Dedifferentiated amniotic fluid mesenchymal stem cell (primary cell): Measurements from ENCODE around the gene CEP170.
A peak's percentile ranks its signal among the peaks of the same experiment; 100 is the strongest.

Experiments used
- DNase-seq: peaks from one replicate; pipeline ENCODE4 v3.0.0-alpha.2; 2016; ENCODE audit errors: extremely low spot score

Gene CEP170

GRCh38 chr1:243267914-243268653, 13.0 kb upstream of the CEP170 start:
- peak; percentile 73 for DNase-seq

GRCh38 chr1:243267471-243267880, 12.4 kb upstream of the CEP170 start:
- DNase-seq, result no peak

- no peak for DNase-seq
Measured at GRCh38 chr1:243266231-243266630, 11.2 kb upstream of the CEP170 start.

GRCh38 chr1:243264717-243265116, 9.6 kb upstream of the CEP170 start:
- DNase-seq, result no peak

- no peak for DNase-seq
Measured at GRCh38 chr1:243261390-243261789, 6.3 kb upstream of the CEP170 start.

DNA sequence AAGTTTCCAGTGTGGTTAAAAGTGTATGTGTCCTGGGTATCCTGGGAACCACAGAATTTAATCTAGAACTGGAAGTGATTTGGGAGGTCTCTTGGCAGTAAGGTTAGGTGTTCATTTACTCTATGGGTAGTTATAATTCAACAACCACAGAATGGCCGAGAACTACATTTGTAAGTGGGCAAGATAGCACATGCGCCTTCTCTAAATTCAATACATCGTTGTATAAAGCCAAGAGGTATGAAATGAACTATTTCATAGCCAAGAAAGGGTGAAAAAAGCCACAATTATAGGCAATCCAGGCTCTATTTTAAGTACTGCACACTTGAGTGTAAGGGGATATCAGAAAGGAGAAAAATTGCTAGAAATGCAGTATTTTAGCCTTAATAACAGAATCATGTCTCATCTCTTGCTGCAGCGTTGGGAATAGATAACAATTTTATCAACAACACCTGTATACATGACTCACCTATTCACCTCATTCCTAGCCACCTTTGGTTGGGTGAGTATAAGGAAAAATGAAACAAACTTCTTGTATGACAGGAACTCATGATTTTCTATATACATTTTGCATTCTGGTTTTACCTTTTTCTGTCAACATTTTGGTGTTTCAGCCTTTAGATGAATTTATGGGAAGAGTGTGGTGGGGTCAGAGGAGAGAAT, 5.3 kb upstream of the CEP170 start:
- DNase-seq, result no peak

DNA sequence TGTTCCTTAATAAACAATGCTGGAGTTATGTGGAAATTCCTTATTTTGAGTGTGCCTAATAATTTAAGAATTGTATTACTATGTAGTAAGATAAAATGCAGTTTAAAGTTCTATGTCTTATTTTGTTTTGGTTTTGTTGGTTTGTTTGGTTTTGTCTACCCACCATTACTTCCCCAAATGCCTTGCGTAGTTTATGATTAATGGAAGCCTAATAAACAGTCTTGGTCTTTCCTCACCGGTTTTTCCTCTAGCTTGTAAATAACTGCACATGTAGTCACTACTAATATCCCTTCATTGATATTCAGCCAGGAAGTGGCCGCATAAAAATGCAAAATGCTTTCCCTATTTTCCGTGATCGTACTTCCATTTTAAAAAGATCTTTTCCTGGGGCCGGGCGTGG, 3.6 kb upstream of the CEP170 start:
- DNase-seq, result no peak

- DNase-seq, result no peak
Measured at GRCh38 chr1:243257189-243257588, 2.1 kb upstream of the CEP170 start.

GRCh38 chr1:243256590-243256989, 1.5 kb upstream of the CEP170 start:
- DNase-seq, result no peak

DNA sequence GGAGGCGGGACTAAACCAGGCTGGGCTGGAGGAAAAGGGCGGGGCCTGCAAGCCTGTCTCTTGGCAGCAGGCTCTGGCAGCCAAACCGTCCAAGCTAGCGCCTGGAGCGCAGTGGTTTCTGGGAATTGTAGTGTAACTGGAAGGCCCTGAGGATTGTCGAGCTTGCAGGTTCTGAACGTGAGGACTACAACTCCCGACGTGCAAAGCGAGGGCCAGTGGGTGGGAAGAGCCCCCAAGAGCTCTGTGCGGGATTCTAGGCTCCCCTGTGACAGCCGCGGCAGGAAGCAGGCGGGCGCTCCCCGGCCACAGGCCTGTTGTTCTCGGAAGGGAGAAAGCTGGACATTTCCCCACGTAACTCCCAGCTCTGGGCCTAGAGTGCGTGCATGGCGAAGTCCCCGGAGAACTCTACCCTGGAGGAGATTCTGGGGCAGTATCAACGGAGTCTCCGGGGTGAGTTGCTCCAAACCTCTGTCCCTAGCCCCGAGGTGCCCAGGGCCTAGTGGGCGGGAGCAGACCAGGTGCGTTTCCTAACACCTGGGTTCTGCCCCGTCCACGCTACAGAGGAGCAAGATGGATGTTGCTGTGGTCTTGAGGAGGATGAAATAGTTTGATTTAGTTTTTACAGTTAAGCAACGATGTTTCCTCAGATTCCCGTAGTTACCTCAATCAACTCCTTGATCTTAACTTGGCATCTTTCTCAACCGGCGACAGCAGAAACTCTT, 871 bp upstream of the CEP170 start, which contains the start of gene SDCCAG8:
TSS of gene SDCCAG8 (plus strand) at position 251 of the 722 bp plus-strand sequence. CDS start at position 384, 133 bp downstream.
- DNase-seq, result peak; percentile 100

GRCh38 chr1:243254233-243254926, 701 bp downstream of the CEP170 start:
- peak; percentile 42 for DNase-seq

DNA sequence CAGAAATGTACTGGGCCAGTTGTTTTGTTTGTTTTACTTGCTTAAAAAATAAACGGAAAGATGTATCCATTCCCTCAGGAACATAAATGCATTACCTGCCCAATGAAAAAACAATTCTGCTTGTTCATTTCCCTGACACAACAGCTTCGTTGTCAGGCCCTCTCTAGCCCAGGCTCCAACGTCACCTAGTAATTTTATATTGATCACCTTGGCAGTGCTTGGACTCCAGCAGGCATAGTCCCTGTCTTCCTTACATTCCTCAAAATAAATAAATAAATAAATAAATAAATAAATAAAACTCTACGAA, 1.2 kb downstream of the CEP170 start:
- DNase-seq, result no peak

DNA sequence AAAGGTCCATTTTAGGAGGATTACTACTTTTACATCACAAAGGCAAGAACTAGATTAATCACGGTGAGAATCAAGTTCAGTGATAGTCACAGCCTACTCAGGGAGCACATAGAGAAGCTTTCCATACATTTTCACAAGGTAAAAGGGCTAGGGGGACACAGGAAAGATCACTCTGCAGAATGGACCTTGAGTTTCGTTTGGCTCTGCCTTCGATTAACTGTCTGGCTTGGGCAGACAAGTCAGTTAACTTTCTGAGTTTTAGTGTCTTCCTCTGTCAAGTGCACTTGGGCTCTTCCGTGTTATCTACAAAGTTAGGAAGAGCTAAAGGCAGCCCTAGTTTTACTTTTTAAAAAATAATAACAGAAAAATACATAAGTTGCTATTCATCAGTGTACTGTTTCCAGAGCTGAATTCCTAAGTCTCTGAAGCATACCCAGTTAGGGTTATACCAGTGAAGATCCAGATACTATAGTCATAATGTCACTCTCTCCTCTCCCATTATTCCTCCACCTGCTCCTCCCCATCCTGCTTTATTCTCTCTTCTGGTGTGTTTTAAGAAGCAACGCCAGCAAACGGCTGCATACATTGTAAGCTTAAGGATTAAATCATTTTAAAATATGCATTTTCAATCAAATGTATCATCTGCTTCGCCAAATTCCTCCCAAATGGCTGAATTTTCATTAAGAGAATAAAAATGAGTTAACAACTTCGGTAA, 1.7 kb downstream of the CEP170 start:
- DNase-seq, result no peak

DNA sequence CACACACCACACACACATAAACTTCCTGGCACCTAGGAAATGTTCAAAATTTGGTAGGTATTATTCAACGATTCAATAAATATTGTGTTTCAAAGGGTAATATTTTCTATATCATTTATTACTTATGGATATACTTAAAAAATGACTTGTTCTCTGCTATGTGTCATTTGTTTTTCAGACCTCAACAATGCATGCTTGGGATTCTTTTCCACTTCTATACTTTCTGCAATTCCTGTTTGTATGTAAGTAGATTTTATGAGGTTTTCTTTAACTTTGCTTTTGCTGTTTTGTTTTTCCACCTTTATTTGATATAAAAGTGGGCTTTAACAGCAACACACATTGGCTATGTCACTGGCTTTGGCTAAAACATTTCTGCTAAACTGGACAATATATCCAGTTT, 3.5 kb downstream of the CEP170 start:
- DNase-seq, result no peak

GRCh38 chr1:243250102-243250501, 5.0 kb downstream of the CEP170 start:
- DNase-seq, result no peak

DNA sequence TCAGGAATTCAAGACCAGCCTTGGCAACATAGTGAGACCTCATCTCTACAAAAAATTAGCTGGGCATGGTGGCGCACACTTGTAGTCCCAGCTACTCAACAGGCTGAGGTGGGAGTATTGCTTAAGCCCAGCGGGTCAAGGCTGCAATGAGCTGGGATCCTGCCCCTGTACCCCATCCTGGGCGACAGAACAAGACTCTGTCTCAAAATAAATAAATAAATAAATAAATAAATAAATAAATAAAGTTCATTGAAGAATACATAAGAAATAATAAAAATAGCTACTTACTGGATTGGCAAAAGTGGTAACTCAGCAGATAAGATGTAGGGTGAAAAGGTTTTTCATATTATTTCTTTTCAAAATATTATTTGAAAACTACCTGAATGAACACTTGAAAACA, 5.9 kb downstream of the CEP170 start:
- no peak for DNase-seq

DNA sequence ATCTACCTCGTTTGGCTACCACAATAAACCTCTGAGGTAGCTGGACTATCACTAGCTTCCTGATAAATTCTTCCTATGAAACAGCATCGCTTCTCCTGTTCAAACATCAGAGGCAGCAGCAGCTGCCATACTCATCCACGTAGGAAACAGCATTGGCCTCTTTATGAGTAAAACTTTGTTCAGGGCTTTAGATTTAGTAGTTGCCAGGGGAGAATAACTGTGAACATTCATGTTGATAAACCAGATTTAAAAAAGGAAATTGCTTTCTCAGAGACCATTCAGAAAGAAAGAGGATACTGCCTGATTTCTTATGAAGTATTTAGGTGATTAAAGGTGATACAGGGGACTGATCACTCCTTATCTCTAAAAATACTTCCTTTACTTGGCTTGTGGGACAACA, 7.2 kb downstream of the CEP170 start:
- DNase-seq, result no peak

GRCh38 chr1:243246916-243247315, 8.2 kb downstream of the CEP170 start:
- no peak for DNase-seq

- no peak for DNase-seq
Measured at GRCh38 chr1:243244432-243244841, 10.6 kb downstream of the CEP170 start.

GRCh38 chr1:243236604-243237252, 18.4 kb downstream of the CEP170 start:
- no peak for DNase-seq

DNA sequence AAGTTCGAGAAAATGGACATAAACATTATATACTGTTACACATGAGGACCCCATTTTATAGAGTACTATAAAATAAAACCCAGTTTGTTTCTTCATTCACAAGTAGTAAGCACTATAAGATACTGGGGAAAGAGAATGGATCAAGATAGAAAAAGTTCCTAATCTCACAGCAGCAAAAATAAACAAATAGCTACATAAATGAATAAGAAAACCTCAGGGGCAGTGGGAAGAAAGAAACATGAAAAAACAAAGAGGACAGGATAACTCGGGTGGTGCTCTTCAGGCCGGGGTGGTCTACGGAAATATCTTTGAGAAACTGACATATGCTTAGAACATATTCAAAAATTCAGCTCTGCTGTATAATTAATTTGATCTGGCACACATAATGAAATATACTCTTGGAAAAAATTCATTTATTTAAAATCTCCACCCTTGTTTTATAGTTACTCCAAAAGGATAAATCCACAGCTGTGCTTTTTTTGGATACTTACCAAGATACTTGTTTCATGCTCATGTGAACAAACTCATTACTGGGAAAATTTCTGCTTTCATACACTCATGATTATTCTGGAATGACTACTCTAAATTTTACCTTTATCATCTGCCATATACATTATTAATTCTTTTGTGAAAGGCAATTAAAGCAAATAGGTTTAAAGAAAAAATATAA, 20.0 kb downstream of the CEP170 start:
- DNase-seq, result peak; percentile 65
